Testis (tissue), 2 donors: ENCODE measurements around the gene LRP1B.

Source experiments
- POLR2A ChIP-seq: fragments of 450-650 bp; IDR thresholded peaks from one replicate; pipeline ENCODE4 v1.6.1; 2017; ENCODE audit warnings: antibody characterized with exemption, mild to moderate bottlenecking, moderate library complexity
- TF ChIP-seq, protein P1 (sequence below), 3 experiments: fragments of 450-650 bp in 2 of 3; fragments of 200-600 bp in 1 of 3; sonication (generic) in 1 of 3; IDR thresholded peaks; one replicate each; pipeline ENCODE4 v1.5.1; 2016 to 2019; ENCODE audit warnings: antibody characterized with exemption in 3 of 3, mild to moderate bottlenecking in 2 of 3, moderate library complexity in 1 of 3

DNA sequence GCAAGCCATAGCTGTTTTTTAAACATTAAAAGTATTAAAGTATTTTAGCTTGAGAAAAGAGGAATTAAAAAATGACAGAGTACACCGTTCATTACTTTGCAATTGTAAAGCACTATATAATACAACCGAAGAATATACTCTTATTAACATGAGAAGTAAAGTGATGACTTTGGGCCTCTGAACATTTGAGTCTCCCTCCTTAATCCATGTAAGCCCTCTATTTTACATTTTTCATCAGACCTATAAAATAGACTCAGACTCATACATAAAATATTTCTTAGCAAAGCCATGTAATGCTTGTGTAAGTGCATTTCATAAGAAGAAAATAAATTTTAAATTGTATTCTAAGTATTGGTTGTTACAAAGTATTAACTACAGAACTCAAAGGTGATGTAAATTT lies 198.6 kb downstream of the LRP1B start:
- TF ChIP-seq POLR2A: no peak
- TF ChIP-seq, protein P1, sequence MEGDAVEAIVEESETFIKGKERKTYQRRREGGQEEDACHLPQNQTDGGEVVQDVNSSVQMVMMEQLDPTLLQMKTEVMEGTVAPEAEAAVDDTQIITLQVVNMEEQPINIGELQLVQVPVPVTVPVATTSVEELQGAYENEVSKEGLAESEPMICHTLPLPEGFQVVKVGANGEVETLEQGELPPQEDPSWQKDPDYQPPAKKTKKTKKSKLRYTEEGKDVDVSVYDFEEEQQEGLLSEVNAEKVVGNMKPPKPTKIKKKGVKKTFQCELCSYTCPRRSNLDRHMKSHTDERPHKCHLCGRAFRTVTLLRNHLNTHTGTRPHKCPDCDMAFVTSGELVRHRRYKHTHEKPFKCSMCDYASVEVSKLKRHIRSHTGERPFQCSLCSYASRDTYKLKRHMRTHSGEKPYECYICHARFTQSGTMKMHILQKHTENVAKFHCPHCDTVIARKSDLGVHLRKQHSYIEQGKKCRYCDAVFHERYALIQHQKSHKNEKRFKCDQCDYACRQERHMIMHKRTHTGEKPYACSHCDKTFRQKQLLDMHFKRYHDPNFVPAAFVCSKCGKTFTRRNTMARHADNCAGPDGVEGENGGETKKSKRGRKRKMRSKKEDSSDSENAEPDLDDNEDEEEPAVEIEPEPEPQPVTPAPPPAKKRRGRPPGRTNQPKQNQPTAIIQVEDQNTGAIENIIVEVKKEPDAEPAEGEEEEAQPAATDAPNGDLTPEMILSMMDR (IDR thresholded peaks at IDR 0.05): no peak
